Pancreas (tissue), 10 donors: ENCODE data around the gene CEACAM8. TPM values are rescaled to one million over a fixed set of nuclear protein-coding genes. Genes with fewer than 3 reads are reported as not detected.
"Not testable (repeated sequence)": the region's sequence is repeated elsewhere in the genome, so short reads cannot be mapped to it uniquely, and the experiment has no call there.

ENCODE experiments used
- ATAC-seq, 4 donors: fragments of 200-7000 bp; cut with Tn5 transposase; one replicate each; pipeline versions ENCODE4 v1.8.0 to v1.9.1; 2020; ENCODE audit warnings: mild to moderate bottlenecking in 4 of 4, moderate library complexity in 4 of 4
- DNase-seq, 6 donors: peaks; one replicate each; pipeline ENCODE4 v3.0.0-alpha.2; 2020
- FAIRE-seq: peaks from 2 replicates; lab custom pipeline; 2012; peaks lifted over from hg19 to GRCh38; lab: Jason Lieb, UNC
- H3K27ac ChIP-seq, 4 donors: fragments of 200-600 bp; sonication (generic); 1 replicate in 3 of 4; 2 replicates in 1 of 4; pipeline versions ENCODE4 v1.5.0 to v1.8.0; 2020
- H3K27me3 ChIP-seq, 4 donors: fragments of 200-600 bp; one replicate each; pipeline ENCODE4 v1.8.0; 2021
- H3K36me3 ChIP-seq, 3 donors: fragments of 200-600 bp; sonication (generic) in 1 of 3; one replicate each; pipeline versions ENCODE4 v1.5.0 to v1.8.0; 2020 to 2021
- H3K4me1 ChIP-seq, 3 donors: fragments of 200-600 bp; one replicate each; pipeline ENCODE4 v1.8.0; 2021
- H3K4me3 ChIP-seq, 4 donors: fragments of 200-600 bp; sonication (generic) in 2 of 4; one replicate each; pipeline versions ENCODE4 v1.5.0 to v1.8.0; 2020 to 2021
- H3K9me3 ChIP-seq, 4 donors: fragments of 200-600 bp; one replicate each; pipeline ENCODE4 v1.8.0; 2021
- CTCF ChIP-seq, 4 donors: fragments of 200-600 bp; sonication (generic) in 3 of 4; IDR thresholded peaks; one replicate each; pipeline versions ENCODE4 v1.5.0 to v1.8.0; 2021; ENCODE audit warnings: antibody characterized with exemption in 4 of 4
- WGBS, 2 donors: extraction: QIAGEN DNeasy Blood & Tissue Kit; methylation state at CpG; one replicate each; pipeline ENCODE4 v1.1.7; 2013; 5-methylcytosine and 5-hydroxymethylcytosine counted together
- intact Hi-C, 3 donors: fragments of 100-400 bp; cut with DNase I; formaldehyde crosslinking; loops; one replicate each; pipeline versions ENCODE4 v1.11.1 to v1.14.2; 2022
- polyA plus RNA-seq, 2 donors: library from polyadenylated mRNA; stranded (reverse); fragments of 200-250 nt; gene quantifications; one replicate each; pipeline ENCODE4 v1.2.3, GENCODE V29; 2013
- total RNA-seq, 6 donors: library from RNA; stranded (reverse); fragmentation: NEBNext Ultra II Directional in 4 of 6; extraction: Animal tissue kit (Norgen Biotek cat#: 25700) in 4 of 6; gene quantifications; one replicate each; pipeline versions ENCODE4 v1.2.1 to v1.2.4, GENCODE V29; 2021 to 2023
- donor health status: healthy with polysubstance abuse.
- donor health status: DM: no; HTN: no; CAD: no; lungs with moderate emphysema.
- donor health status: DM: no; HTN: no; CAD: no.
- donor health status: control.
- donor health status: control.
- donor health status: Bipolar disorder and iron deficiency.
- donor health status: DM: yes; HTN: yes; CAD: no.
- donor health status: DM: no; HTN: no; CAD: no.
- donor health status: DM: no; HTN: no; CAD: no.
- donor health status: DM: yes; HTN: yes; CAD: no.

The CEACAM8 gene
- total RNA-seq (not detected), polyA plus RNA-seq (not detected)

- no peak within 1 kb of the TSS for H3K27ac ChIP-seq
- intact Hi-C loops: no loop called here
- 56 to 61% methylated on average over 10 of the region's 10 CpGs for WGBS, 2 donors
- no peaks in the 10 kb centered on the region for H3K36me3 ChIP-seq
- DNase-seq: no peak
- no peak for TF ChIP-seq CTCF (IDR thresholded peaks at IDR 0.05)
- ATAC-seq: no peak
- H3K27me3 ChIP-seq: no peaks in the 10 kb centered on the region
- no peak within 1 kb of the TSS for H3K4me3 ChIP-seq
- no peaks in the 10 kb centered on the region for H3K4me1 ChIP-seq
- no peaks in the 10 kb centered on the region for H3K9me3 ChIP-seq
- FAIRE-seq: no peak
Observed at GRCh38 chr19:42594617-42595489, at the start of gene CEACAM8. Gene CEACAM8 (minus strand): TSS chr19:42594924. CDS start chr19:42594828, 96 bp downstream.

DNA sequence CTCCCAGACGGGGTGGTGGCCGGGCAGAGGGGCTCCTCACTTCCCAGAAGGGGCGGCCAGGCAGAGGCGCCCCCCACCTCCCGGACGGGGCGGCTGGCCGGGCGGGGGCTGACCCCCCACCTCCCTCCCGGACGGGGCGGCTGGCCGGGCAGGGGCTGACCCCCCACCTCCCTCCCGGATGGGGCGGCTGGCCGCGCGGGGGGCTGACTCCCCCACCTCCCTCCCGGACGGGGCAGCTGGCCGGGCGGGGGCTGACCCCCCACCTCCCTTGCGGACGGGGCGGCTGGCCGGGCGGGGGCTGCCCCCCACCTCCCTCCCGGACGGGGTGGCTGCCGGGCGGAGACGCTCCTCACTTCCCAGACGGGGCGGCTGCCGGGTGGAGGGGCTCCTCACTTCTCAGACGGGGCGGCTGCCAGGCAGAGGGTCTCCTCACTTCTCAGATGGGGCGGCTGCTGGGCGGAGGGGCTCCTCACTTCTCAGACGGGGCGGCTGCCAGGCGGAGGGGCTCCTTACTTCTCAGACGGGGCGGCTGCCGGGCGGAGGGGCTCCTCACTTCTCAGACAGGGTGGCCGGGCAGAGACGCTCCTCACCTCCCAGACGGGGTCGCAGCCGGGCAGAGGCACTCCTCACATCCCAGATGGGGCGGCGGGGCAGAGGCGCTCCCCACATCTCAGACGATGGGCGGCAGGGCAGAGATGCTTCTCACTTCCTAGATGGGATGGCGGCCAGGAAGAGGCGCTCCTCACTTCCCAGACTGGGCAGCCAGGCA, 44.8 kb upstream of the CEACAM8 start:
- H3K27ac ChIP-seq, DNase-seq, FAIRE-seq, H3K36me3 ChIP-seq, H3K4me1 ChIP-seq, intact Hi-C loops, H3K4me3 ChIP-seq, ATAC-seq, H3K9me3 ChIP-seq, H3K27me3 ChIP-seq: not testable (repeated sequence)
- WGBS, 2 donors: 91 to 92% methylated on average over 31 to 58 of the region's 58 CpGs

DNA sequence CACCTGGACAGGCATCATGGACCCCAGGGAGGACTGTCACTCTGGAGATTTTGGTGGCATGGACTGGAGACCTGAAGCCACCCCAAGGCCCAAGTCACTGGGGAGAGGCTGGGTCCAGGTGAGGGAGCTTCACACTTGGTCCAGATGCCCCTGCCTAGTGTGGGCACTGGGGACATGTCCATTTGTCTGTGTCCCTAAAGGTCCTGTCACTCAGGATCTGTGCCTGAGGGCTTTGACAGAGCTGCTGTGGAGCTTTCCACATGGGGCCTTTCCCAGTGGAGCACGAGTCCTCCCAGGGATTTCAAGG, 40.5 kb upstream of the CEACAM8 start:
- Histone ChIP-seq H3K27ac (no peak overlapping the region), H3K36me3 (no peaks in the 10 kb centered on the region), H3K4me3 (no peak overlapping the region), H3K27me3 (no peaks in the 10 kb centered on the region), H3K9me3 (no peaks in the 10 kb centered on the region), H3K4me1 (no peaks in the 10 kb centered on the region)
- no peak for TF ChIP-seq CTCF (IDR thresholded peaks at IDR 0.05)
- peak in 1 of 6 donors; percentile 20 for DNase-seq
- peak in 3 of 4 donors; percentile 28 to 42 (median 28) for ATAC-seq
- no peak for FAIRE-seq
- WGBS, 2 donors: 92% methylated on average over 1 of the region's 1 CpG
- intact Hi-C loops: no loop called here

DNA sequence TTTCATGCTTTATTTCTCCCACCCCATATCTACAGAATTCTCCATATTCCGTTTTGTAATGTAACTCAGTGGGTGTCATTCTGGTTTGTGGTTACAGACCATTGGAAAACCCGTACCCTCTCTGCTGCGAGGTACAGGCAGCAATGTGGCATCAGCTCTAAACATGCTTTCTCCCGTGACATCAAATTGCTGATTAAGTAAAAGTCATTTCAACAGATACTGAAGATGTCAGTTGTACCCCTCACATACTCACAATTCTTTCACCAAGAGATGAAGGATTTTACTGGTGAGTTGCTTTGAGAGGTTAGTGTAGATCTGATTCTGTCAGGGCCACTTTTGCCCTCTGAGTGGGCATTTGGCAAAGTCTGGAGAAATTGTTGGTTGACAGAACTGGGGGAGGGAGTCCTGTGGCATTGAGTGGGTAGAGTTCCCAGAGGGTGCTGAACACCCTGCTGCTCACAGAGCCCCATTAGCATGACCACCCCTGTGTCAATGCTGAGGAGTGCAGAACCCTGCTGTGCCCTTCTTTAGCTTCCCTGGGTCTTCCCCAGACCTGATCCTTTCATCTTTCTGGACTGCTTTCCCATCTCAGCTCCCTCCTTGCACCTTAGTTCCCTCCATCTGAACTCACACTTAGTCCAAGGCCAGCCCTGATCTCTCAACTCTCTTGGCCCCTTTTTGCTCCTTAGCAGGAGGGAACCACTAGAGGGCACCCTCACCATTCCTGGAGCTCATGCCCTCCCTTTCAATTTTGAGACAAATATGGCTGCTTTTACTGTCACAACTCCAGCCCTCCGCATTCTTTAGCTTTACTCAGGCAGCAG, 39.9 kb upstream of the CEACAM8 start:
- no peaks in the 10 kb centered on the region for H3K27me3 ChIP-seq
- no peaks in the 10 kb centered on the region for H3K4me1 ChIP-seq
- no peaks in the 10 kb centered on the region for H3K9me3 ChIP-seq
- no peak overlapping the region for H3K27ac ChIP-seq
- no peaks in the 10 kb centered on the region for H3K36me3 ChIP-seq
- TF ChIP-seq CTCF (IDR thresholded peaks at IDR 0.05): peak; percentile 42 to 65 (median 59)
- FAIRE-seq (no peak), ATAC-seq (peak; percentile 69 to 95 (median 82)), DNase-seq (peak in 5 of 6 donors; percentile 9 to 65 (median 42))
- H3K4me3 ChIP-seq: no peak overlapping the region
- intact Hi-C loops: no loop called here
- WGBS, 2 donors: 67 to 71% methylated on average over 5 of the region's 5 CpGs

GRCh38 chr19:42629191-42629590, 34.5 kb upstream of the CEACAM8 start:
- no peaks in the 10 kb centered on the region for H3K27me3 ChIP-seq
- no peak overlapping the region for H3K4me3 ChIP-seq
- no peak for FAIRE-seq
- H3K4me1 ChIP-seq: no peaks in the 10 kb centered on the region
- DNase-seq: no peak
- no peak for TF ChIP-seq CTCF (IDR thresholded peaks at IDR 0.05)
- H3K27ac ChIP-seq: no peak overlapping the region
- no peak for ATAC-seq
- no peaks in the 10 kb centered on the region for H3K36me3 ChIP-seq
- intact Hi-C loops: no loop called here
- H3K9me3 ChIP-seq: no peaks in the 10 kb centered on the region
